CD4-positive, alpha-beta T cell treated with Interferon gamma for 1 hour (primary cell): ENCODE results near the gene AMIGO3.
"Not testable (repeated sequence)": the region's sequence is repeated elsewhere in the genome, so short reads cannot be mapped to it uniquely, and the experiment has no call there.

ENCODE experiments used
- DNase-seq: peaks from one replicate; pipeline ENCODE4 v3.0.0-alpha.2; 2020

Gene AMIGO3

GRCh38 chr3:49719214-49719884 lies at the start of gene AMIGO3:
Gene AMIGO3, minus strand, starts transcription at chr3:49719684. Its CDS starts 219 bp downstream, at chr3:49719465.
- peak; percentile 88 for DNase-seq

- DNase-seq, result no peak
Observed at GRCh38 chr3:49763981-49764380, 44.5 kb upstream of the AMIGO3 start.

- no peak for DNase-seq
Observed at GRCh38 chr3:49761661-49762060, 42.2 kb upstream of the AMIGO3 start.

GRCh38 chr3:49759226-49759625 lies 39.7 kb upstream of the AMIGO3 start:
- DNase-seq, result no peak

- no peak for DNase-seq
Observed at GRCh38 chr3:49757197-49757596, 37.7 kb upstream of the AMIGO3 start.

- no peak for DNase-seq
Observed at GRCh38 chr3:49756036-49756435, 36.6 kb upstream of the AMIGO3 start.

- DNase-seq, result no peak
Observed at GRCh38 chr3:49754536-49754935, 35.1 kb upstream of the AMIGO3 start.

GRCh38 chr3:49751501-49751900 lies 32.0 kb upstream of the AMIGO3 start:
- no peak for DNase-seq

- DNase-seq, result no peak
Observed at GRCh38 chr3:49750056-49750455, 30.6 kb upstream of the AMIGO3 start.

GRCh38 chr3:49748874-49749273 lies 29.4 kb upstream of the AMIGO3 start:
- not testable (repeated sequence) for DNase-seq

GRCh38 chr3:49747792-49748480 lies 28.5 kb upstream of the AMIGO3 start:
- DNase-seq, result no peak

- DNase-seq, result no peak
Observed at GRCh38 chr3:49745986-49746385, 26.5 kb upstream of the AMIGO3 start.

- no peak for DNase-seq
Observed at GRCh38 chr3:49740427-49740826, 20.9 kb upstream of the AMIGO3 start.

- no peak for DNase-seq
Observed at GRCh38 chr3:49738067-49738713, 18.7 kb upstream of the AMIGO3 start.

- no peak for DNase-seq
Observed at GRCh38 chr3:49734752-49735151, 15.3 kb upstream of the AMIGO3 start.

GRCh38 chr3:49733551-49733950 lies 14.1 kb upstream of the AMIGO3 start:
- DNase-seq, result no peak

- no peak for DNase-seq
Observed at GRCh38 chr3:49732597-49732996, 13.1 kb upstream of the AMIGO3 start.

GRCh38 chr3:49729966-49730609 lies 10.6 kb upstream of the AMIGO3 start:
- no peak for DNase-seq

GRCh38 chr3:49727924-49728361 lies 8.5 kb upstream of the AMIGO3 start:
- no peak for DNase-seq

GRCh38 chr3:49727154-49727923 lies 7.9 kb upstream of the AMIGO3 start:
- DNase-seq, result no peak

GRCh38 chr3:49725906-49726681 lies 6.6 kb upstream of the AMIGO3 start:
- DNase-seq, result no peak

GRCh38 chr3:49724586-49724985 lies 5.1 kb upstream of the AMIGO3 start:
- DNase-seq, result peak; percentile 79
